DOHH2 (cell line): ENCODE measurements around the gene MPZL3.

ENCODE experiments used
- CTCF ChIP-seq: fragments of 200-600 bp; sonication (generic); IDR thresholded peaks from one replicate; pipeline ENCODE4 v1.5.1; 2014; ENCODE audit warnings: antibody characterized with exemption, mild to moderate bottlenecking, low read depth, low read length; ENCODE audit not compliant: poor library complexity, severe bottlenecking
- EZH2phosphoT487 ChIP-seq: fragments of 200-600 bp; sonication (generic); IDR thresholded peaks from 2 replicates; pipeline ENCODE4 v1.6.1; 2017; ENCODE audit warnings: borderline replicate concordance, mild to moderate bottlenecking, antibody characterized with exemption, low read length, moderate library complexity, mixed read lengths

- TF ChIP-seq CTCF (no peak), EZH2phosphoT487 (no peak)
Observed at GRCh38 chr11:118176778-118177134, 75.4 kb downstream of the MPZL3 start.
